GM19455 (cell line): ENCODE measurements around the gene PIK3R4.

Source experiments
- ATAC-seq: cut with Tn5 transposase; IDR thresholded peaks from one replicate; pipeline ENCODE4 v1.9.1; 2021; ENCODE audit not compliant: unreplicated experiment

PIK3R4 gene

GRCh38 chr3:130692455-130692854 is 54.2 kb downstream of the PIK3R4 start:
- no peak for ATAC-seq

- ATAC-seq = no peak
Observed at GRCh38 chr3:130688697-130689470, 57.7 kb downstream of the PIK3R4 start.

GRCh38 chr3:130688015-130688688 is 58.5 kb downstream of the PIK3R4 start:
- peak; percentile 60 for ATAC-seq

- ATAC-seq = no peak
Observed at GRCh38 chr3:130687327-130687726, 59.3 kb downstream of the PIK3R4 start.

GRCh38 chr3:130686833-130687232 is 59.8 kb downstream of the PIK3R4 start:
- no peak for ATAC-seq

GRCh38 chr3:130682131-130682530 is 64.5 kb downstream of the PIK3R4 start:
- ATAC-seq = no peak

- no peak for ATAC-seq
Observed at GRCh38 chr3:130679218-130679617, 67.4 kb downstream of the PIK3R4 start.

- no peak for ATAC-seq
Observed at GRCh38 chr3:130677343-130677742, 69.3 kb downstream of the PIK3R4 start.

GRCh38 chr3:130671545-130672312 is 74.9 kb downstream of the PIK3R4 start:
- ATAC-seq = no peak

- ATAC-seq = no peak
Observed at GRCh38 chr3:130669740-130670139, 76.9 kb downstream of the PIK3R4 start.

GRCh38 chr3:130663092-130663491 is 83.5 kb downstream of the PIK3R4 start:
- no peak for ATAC-seq

GRCh38 chr3:130662501-130662996 is 84.1 kb downstream of the PIK3R4 start:
- ATAC-seq = no peak

- no peak for ATAC-seq
Observed at GRCh38 chr3:130661140-130661891, 85.3 kb downstream of the PIK3R4 start.

GRCh38 chr3:130659911-130660310 is 86.7 kb downstream of the PIK3R4 start:
- ATAC-seq = no peak

GRCh38 chr3:130658678-130659077 is 88.0 kb downstream of the PIK3R4 start:
- ATAC-seq = no peak

- ATAC-seq = no peak
Observed at GRCh38 chr3:130656627-130657026, 90.0 kb downstream of the PIK3R4 start.

GRCh38 chr3:130654921-130655320 is 91.7 kb downstream of the PIK3R4 start:
- ATAC-seq = no peak

- no peak for ATAC-seq
Observed at GRCh38 chr3:130654091-130654490, 92.5 kb downstream of the PIK3R4 start.

GRCh38 chr3:130649061-130649654 is 97.5 kb downstream of the PIK3R4 start:
- no peak for ATAC-seq

GRCh38 chr3:130648293-130648692 is 98.3 kb downstream of the PIK3R4 start:
- no peak for ATAC-seq
